ENCODE measurements around the gene B4GALT6. TPM values are rescaled to one million over a fixed set of nuclear protein-coding genes. Genes with fewer than 3 reads are reported as not detected.

The B4GALT6 gene
- total and polyA plus RNA-seq, 10 of the 15 experiments (the other 5 are each of a cell fraction or from before 2014, with no cell fraction given) = 11.9 to 47.4 (median 18.0) TPM

DNA sequence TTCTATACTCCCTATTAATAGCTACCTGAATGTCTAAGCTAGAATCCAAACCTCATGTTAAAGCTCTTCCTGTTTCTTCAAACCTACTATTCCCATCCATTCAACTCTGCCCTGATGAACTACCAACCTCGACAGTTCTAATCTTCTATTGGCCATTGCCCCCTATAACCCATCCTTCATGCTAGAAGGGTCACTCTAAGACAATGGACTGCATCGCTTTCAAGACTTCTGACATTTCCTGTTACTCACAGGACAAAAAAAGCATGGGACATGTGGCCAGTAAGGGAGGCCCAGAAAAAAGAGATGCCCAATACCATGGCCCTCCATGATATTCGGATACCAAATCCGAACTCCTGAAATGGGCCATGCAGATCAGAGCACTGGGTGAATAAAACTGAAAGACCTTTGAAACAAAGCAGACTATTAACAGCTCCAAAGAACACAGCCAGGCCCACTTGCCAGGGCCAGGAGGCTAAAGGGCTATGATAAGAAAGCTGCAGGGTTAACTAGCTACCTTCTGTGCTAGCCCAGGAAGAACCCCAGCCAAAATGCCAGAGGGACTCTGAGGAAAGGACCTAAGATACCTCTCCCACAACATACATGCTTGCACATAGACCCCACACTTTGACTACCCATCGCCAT, 4.5 kb downstream of the B4GALT6 start:
- peak overlapping the region; percentile 53 for H3K9ac ChIP-seq (ENCODE audit: control insufficient read depth, insufficient read depth, low read length)

More for the DNA sequence above, 4.5 kb downstream of the B4GALT6 start:
- H3K79me2 ChIP-seq (ENCODE audit: control insufficient read depth, insufficient read depth, low read length) = peaks cover 98% of the 10 kb centered on the region
- H4K20me1 ChIP-seq (ENCODE audit: control insufficient read depth, insufficient read depth) = no peaks in the 10 kb centered on the region
- POLR2A ChIA-PET = interaction anchor here (0.6 to 7.4 kb wide), 6 partner anchors 8 to 112 kb away, joined by 3 to 64 read pairs (median 6); no protein-coding TSS in a partner anchor
- no peak overlapping the region for H2AFZ ChIP-seq (ENCODE audit: control insufficient read depth, low read depth, low read length)
- H3K4me1 ChIP-seq (ENCODE audit: control insufficient read depth, insufficient read depth, low read length) = peaks cover 23% of the 10 kb centered on the region
- H3K4me2 ChIP-seq (ENCODE audit: control insufficient read depth, insufficient read depth) = peak overlapping the region; percentile 61; the same call in 1 of the 2 replicates
- H3K36me3 ChIP-seq (ENCODE audit: control insufficient read depth in 2 of 2, insufficient read depth in 2 of 2, low read length in 1 of 2) = no peaks in the 10 kb centered on the region
- H3K27me3 ChIP-seq (replicated peaks in 1 of 2; ENCODE audit: control insufficient read depth in 2 of 2, insufficient read depth in 2 of 2, low read length in 1 of 2) = no peaks in the 10 kb centered on the region
- DNase-seq (ENCODE audit: low read depth, low spot score) (no peak), ATAC-seq (peak; percentile 2), FAIRE-seq (no peak)
- SMC1A ChIA-PET (ENCODE audit: uncharacterized antibody, unreplicated experiment) = interaction anchor here (0.8 to 15.2 kb wide), 15 partner anchors 9 to 262 kb away, joined by 3 to 169 read pairs (median 4); no protein-coding TSS in a partner anchor
- in situ Hi-C loops (cut with MboI) = no loop called here
- CTCF ChIA-PET = interaction anchor here (0.9 to 14.8 kb wide), 12 partner anchors 11 to 179 kb away, joined by 3 to 135 read pairs (median 4); no protein-coding TSS in a partner anchor
- no peak for TF ChIP-seq ZNF217 (IDR thresholded peaks at IDR 0.05)
- no peak for TF ChIP-seq RAD21 (IDR thresholded peaks at IDR 0.05; ENCODE audit: insufficient read depth, low read depth, low read length)
- TF ChIP-seq E2F4 (IDR thresholded peaks at IDR 0.05; ENCODE audit: low read depth, low read length) = no peak
- no peak for TF ChIP-seq POLR2A (IDR thresholded peaks at IDR 0.05; ENCODE audit: low read depth, low read length)
- no peak for TF ChIP-seq RELA (IDR thresholded peaks at IDR 0.05; ENCODE audit: borderline replicate concordance, partially characterized antibody)
- TF ChIP-seq CREM (IDR thresholded peaks at IDR 0.05; ENCODE audit: low read depth) = no peak
- no peak for TF ChIP-seq MYB (IDR thresholded peaks at IDR 0.05; ENCODE audit: borderline replicate concordance, low read depth, low read length)
- TF ChIP-seq NR2C1 (IDR thresholded peaks at IDR 0.05) = no peak
- no peak for TF ChIP-seq CREB1 (IDR thresholded peaks at IDR 0.05; ENCODE audit: low read depth)
- no peak for TF ChIP-seq PRDM15 (CRISPR knock-in tag; IDR thresholded peaks at IDR 0.05)
- no peak for TF ChIP-seq SP1 (IDR thresholded peaks at IDR 0.05; ENCODE audit: low read depth, low read length)
- no peak for TF ChIP-seq PBX3 (IDR thresholded peaks at IDR 0.05; ENCODE audit: insufficient replicate concordance, low read depth, low read length)
- TF ChIP-seq, protein P1, sequence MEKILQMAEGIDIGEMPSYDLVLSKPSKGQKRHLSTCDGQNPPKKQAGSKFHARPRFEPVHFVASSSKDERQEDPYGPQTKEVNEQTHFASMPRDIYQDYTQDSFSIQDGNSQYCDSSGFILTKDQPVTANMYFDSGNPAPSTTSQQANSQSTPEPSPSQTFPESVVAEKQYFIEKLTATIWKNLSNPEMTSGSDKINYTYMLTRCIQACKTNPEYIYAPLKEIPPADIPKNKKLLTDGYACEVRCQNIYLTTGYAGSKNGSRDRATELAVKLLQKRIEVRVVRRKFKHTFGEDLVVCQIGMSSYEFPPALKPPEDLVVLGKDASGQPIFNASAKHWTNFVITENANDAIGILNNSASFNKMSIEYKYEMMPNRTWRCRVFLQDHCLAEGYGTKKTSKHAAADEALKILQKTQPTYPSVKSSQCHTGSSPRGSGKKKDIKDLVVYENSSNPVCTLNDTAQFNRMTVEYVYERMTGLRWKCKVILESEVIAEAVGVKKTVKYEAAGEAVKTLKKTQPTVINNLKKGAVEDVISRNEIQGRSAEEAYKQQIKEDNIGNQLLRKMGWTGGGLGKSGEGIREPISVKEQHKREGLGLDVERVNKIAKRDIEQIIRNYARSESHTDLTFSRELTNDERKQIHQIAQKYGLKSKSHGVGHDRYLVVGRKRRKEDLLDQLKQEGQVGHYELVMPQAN (conservative IDR thresholded peaks at IDR 0.05) = no peak
- TF ChIP-seq ZNF274 (IDR thresholded peaks at IDR 0.05; ENCODE audit: insufficient read depth, insufficient read length) = no peak
- no peak for TF ChIP-seq TCF12 (IDR thresholded peaks at IDR 0.05; ENCODE audit: low read depth, low read length)
- TF ChIP-seq CHD1 (IDR thresholded peaks at IDR 0.05; ENCODE audit: low read depth, low read length) = no peak
- TF ChIP-seq NFYA (IDR thresholded peaks at IDR 0.05; ENCODE audit: borderline replicate concordance, low read depth, low read length) = no peak
- H3K27ac ChIP-seq (ENCODE audit: control insufficient read depth, insufficient read depth) = peak overlapping the region; percentile 49; the same call in 1 of the 2 replicates
- BruUV-seq (replicated peaks) = no TSS peak
- intact Hi-C loops (cut with micrococcal nuclease; ENCODE audit: unreplicated experiment) = no loop called here
- peak overlapping the region; percentile 100 for H3K4me3 ChIP-seq
- RAD21 ChIA-PET (ENCODE audit: unreplicated experiment) = interaction anchor here (1.2 to 14.0 kb wide), 5 partner anchors 19 to 112 kb away, joined by 3 to 168 read pairs (median 12); no protein-coding TSS in a partner anchor
- 69% methylated on average over 5 of the region's 5 CpGs for WGBS (ENCODE audit: insufficient coverage, insufficient replicate concordance, low lambda C conversion rate, missing lambda C conversion rate)
- no peaks in the 10 kb centered on the region for H3K9me3 ChIP-seq (replicated peaks; ENCODE audit: control insufficient read depth, insufficient read depth, low read length)
